Fibroblast of lung (primary cell): ENCODE results near the gene ADGRD1.

Experiments
- EZH2 ChIP-seq: IDR thresholded peaks from 2 replicates; pipeline ENCODE4 v1.5.1; 2012; ENCODE audit warnings: low read length, control low read depth, mild to moderate bottlenecking; ENCODE audit errors: missing control alignments
- TF ChIP-seq, protein P1 (sequence below), 2 donors: IDR thresholded peaks in 1 of 2; conservative IDR thresholded peaks in 1 of 2; 1 replicate in 1 of 2; 2 replicates in 1 of 2; pipeline ENCODE4 v1.5.1; 2011 to 2012; ENCODE audit warnings: low read length in 2 of 2, control low read depth in 1 of 2, inconsistent platforms in 1 of 2, low read depth in 1 of 2, mild to moderate bottlenecking in 1 of 2

DNA sequence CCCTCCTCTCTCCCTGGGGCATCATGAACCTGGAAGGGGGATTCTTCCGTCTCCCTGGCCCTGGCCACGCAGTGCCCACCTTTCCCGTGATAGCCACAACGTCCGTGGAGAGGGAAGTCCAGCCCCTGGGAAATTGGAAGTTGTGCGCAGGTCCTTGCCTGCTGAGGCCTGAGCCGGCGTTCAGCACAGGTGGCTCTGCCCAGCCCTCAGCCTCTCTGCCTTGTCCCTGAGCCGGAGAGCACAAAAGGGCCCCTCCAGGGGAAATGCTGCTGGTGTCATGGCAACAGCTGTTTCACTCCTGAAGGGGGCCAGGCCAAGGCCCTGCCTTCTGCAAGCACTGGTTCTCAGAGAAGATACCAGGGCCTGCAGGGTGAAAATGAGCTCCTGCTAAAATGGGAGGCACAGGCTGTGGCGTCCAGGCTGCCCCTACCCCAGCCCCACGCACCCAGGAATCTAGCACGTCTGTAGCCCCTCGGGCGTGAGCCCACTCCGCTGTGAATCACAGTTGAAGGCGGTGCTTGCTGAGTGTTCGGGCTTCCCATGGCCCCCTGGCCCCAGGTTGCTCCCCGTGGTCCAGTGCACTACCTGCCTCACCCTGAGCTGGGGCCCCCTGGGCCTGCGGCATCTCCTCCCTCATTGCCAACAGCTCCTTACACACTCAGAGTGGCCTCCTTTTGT is 149.4 kb downstream of the ADGRD1 start:
- TF ChIP-seq, protein P1, sequence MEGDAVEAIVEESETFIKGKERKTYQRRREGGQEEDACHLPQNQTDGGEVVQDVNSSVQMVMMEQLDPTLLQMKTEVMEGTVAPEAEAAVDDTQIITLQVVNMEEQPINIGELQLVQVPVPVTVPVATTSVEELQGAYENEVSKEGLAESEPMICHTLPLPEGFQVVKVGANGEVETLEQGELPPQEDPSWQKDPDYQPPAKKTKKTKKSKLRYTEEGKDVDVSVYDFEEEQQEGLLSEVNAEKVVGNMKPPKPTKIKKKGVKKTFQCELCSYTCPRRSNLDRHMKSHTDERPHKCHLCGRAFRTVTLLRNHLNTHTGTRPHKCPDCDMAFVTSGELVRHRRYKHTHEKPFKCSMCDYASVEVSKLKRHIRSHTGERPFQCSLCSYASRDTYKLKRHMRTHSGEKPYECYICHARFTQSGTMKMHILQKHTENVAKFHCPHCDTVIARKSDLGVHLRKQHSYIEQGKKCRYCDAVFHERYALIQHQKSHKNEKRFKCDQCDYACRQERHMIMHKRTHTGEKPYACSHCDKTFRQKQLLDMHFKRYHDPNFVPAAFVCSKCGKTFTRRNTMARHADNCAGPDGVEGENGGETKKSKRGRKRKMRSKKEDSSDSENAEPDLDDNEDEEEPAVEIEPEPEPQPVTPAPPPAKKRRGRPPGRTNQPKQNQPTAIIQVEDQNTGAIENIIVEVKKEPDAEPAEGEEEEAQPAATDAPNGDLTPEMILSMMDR (conservative IDR thresholded peaks at IDR 0.05 in 1 of 2, IDR thresholded peaks at IDR 0.05 in 1 of 2; ENCODE audit: low read depth in 1 of 2, low read length in 2 of 2), result no peak
- TF ChIP-seq EZH2, result no peak
